ENCODE results near the gene MAPK1.

Gene MAPK1

DNA sequence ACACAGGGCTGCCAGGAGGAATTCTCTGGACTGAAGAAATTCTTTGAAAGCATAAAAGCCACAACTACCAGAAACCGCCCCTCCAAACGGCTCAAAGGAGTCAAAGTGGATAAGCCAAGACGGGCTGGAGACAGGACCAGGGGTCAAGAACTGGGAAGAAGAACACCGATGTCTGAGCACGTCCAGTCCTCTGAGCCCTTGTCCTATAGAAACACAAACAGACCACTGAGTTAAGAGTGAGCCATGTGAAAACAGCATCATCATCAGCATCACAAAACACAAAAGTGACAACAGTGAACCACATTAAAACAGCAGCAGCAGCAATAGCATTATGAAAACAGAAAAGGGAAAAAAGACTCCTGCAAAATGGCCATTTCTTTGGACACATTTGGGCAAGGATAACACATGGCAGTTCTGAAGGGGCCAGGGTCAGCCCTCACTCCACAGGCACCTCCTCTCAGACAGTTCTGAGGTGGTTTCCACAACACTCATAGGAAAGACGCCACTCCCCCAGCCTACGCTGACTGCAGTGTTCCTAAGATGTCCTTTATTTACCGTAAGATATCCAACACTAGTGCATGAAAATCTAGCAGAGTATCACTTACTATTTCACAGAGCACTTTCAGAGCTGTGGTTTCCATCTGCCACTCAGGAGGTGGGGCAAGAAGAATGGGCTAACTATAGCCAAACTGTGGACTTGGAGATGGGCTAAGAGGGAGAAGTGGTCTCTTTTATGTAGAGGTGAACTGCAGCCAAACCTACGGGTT, 103.2 kb downstream of the MAPK1 start:
- Histone ChIP-seq H3K4me3 (ENCODE audit: low read length) (no peak overlapping the region), H3K27ac (ENCODE audit: low read length) (no peak overlapping the region), H3K4me1 (ENCODE audit: control insufficient read depth, insufficient read depth, low read length) (no peaks in the 10 kb centered on the region), H3K27me3 (ENCODE audit: control insufficient read depth, insufficient read depth, low read length) (no peaks in the 10 kb centered on the region), H3K9me3 (ENCODE audit: control insufficient read depth, insufficient read depth, low read length) (no peaks in the 10 kb centered on the region), H3K36me3 (ENCODE audit: control insufficient read depth, insufficient read depth, low read length) (peaks cover 15% of the 10 kb centered on the region; the same call in 1 of the 2 replicates)
- no peak for DNase-seq (ENCODE audit: low read depth, low spot score)
- WGBS (ENCODE audit: insufficient coverage, insufficient read length) = no CpG with 5 or more reads among the region's 9 CpGs

GRCh38 chr22:21762712-21763581, 104.5 kb downstream of the MAPK1 start:
- Histone ChIP-seq H3K27me3 (ENCODE audit: control insufficient read depth, insufficient read depth, low read length) (no peaks in the 10 kb centered on the region), H3K36me3 (ENCODE audit: control insufficient read depth, insufficient read depth, low read length) (peaks cover 19% of the 10 kb centered on the region), H3K4me1 (ENCODE audit: control insufficient read depth, insufficient read depth, low read length) (no peaks in the 10 kb centered on the region), H3K9me3 (ENCODE audit: control insufficient read depth, insufficient read depth, low read length) (no peaks in the 10 kb centered on the region), H3K27ac (ENCODE audit: low read length) (no peak overlapping the region), H3K4me3 (ENCODE audit: low read length) (no peak overlapping the region)
- DNase-seq (ENCODE audit: low read depth, low spot score) = no peak
- WGBS (ENCODE audit: insufficient coverage, insufficient read length) = no CpG with 5 or more reads among the region's 13 CpGs

GRCh38 chr22:21761994-21762680, 105.3 kb downstream of the MAPK1 start:
- H3K36me3 ChIP-seq (ENCODE audit: control insufficient read depth, insufficient read depth, low read length) = peaks cover 19% of the 10 kb centered on the region
- H3K27ac ChIP-seq (ENCODE audit: low read length) = no peak overlapping the region
- no peaks in the 10 kb centered on the region for H3K9me3 ChIP-seq (ENCODE audit: control insufficient read depth, insufficient read depth, low read length)
- DNase-seq (ENCODE audit: low read depth, low spot score) = no peak
- no peaks in the 10 kb centered on the region for H3K4me1 ChIP-seq (ENCODE audit: control insufficient read depth, insufficient read depth, low read length)
- no CpG with 5 or more reads among the region's 15 CpGs for WGBS (ENCODE audit: insufficient coverage, insufficient read length)
- no peaks in the 10 kb centered on the region for H3K27me3 ChIP-seq (ENCODE audit: control insufficient read depth, insufficient read depth, low read length)
- H3K4me3 ChIP-seq (ENCODE audit: low read length) = no peak overlapping the region; the same call in 1 of the 2 replicates

GRCh38 chr22:21761086-21761485, 106.4 kb downstream of the MAPK1 start:
- DNase-seq (ENCODE audit: low read depth, low spot score) = no peak
- Histone ChIP-seq H3K4me3 (ENCODE audit: low read length) (no peak overlapping the region), H3K27ac (ENCODE audit: low read length) (no peak overlapping the region), H3K9me3 (ENCODE audit: control insufficient read depth, insufficient read depth, low read length) (no peaks in the 10 kb centered on the region), H3K4me1 (ENCODE audit: control insufficient read depth, insufficient read depth, low read length) (no peaks in the 10 kb centered on the region), H3K27me3 (ENCODE audit: control insufficient read depth, insufficient read depth, low read length) (no peaks in the 10 kb centered on the region), H3K36me3 (ENCODE audit: control insufficient read depth, insufficient read depth, low read length) (peaks cover 16% of the 10 kb centered on the region)
- WGBS (ENCODE audit: insufficient coverage, insufficient read length) = no CpG with 5 or more reads among the region's 2 CpGs

- H3K4me1 ChIP-seq (ENCODE audit: control insufficient read depth, insufficient read depth, low read length) = no peaks in the 10 kb centered on the region
- no peak for DNase-seq (ENCODE audit: low read depth, low spot score)
- H3K9me3 ChIP-seq (ENCODE audit: control insufficient read depth, insufficient read depth, low read length) = no peaks in the 10 kb centered on the region
- WGBS (ENCODE audit: insufficient coverage, insufficient read length) = no CpG with 5 or more reads among the region's 2 CpGs
- H3K36me3 ChIP-seq (ENCODE audit: control insufficient read depth, insufficient read depth, low read length) = peaks cover 14% of the 10 kb centered on the region
- no peak overlapping the region for H3K4me3 ChIP-seq (ENCODE audit: low read length)
- H3K27me3 ChIP-seq (ENCODE audit: control insufficient read depth, insufficient read depth, low read length) = no peaks in the 10 kb centered on the region
- H3K27ac ChIP-seq (ENCODE audit: low read length) = no peak overlapping the region
Observed at GRCh38 chr22:21760640-21761039, 106.8 kb downstream of the MAPK1 start.

- Histone ChIP-seq H3K27me3 (ENCODE audit: control insufficient read depth, insufficient read depth, low read length) (no peaks in the 10 kb centered on the region), H3K36me3 (ENCODE audit: control insufficient read depth, insufficient read depth, low read length) (peaks cover 14% of the 10 kb centered on the region), H3K9me3 (ENCODE audit: control insufficient read depth, insufficient read depth, low read length) (no peaks in the 10 kb centered on the region), H3K27ac (ENCODE audit: low read length) (no peak overlapping the region), H3K4me1 (ENCODE audit: control insufficient read depth, insufficient read depth, low read length) (no peaks in the 10 kb centered on the region; the same call in 1 of the 2 replicates), H3K4me3 (ENCODE audit: low read length) (no peak overlapping the region)
- WGBS (ENCODE audit: insufficient coverage, insufficient read length) = no CpG with 5 or more reads among the region's 8 CpGs
- DNase-seq (ENCODE audit: low read depth, low spot score) = no peak
Observed at GRCh38 chr22:21759646-21760376, 107.6 kb downstream of the MAPK1 start.

- Histone ChIP-seq H3K27me3 (ENCODE audit: control insufficient read depth, insufficient read depth, low read length) (no peaks in the 10 kb centered on the region), H3K4me1 (ENCODE audit: control insufficient read depth, insufficient read depth, low read length) (no peaks in the 10 kb centered on the region; the same call in 1 of the 2 replicates), H3K9me3 (ENCODE audit: control insufficient read depth, insufficient read depth, low read length) (no peaks in the 10 kb centered on the region), H3K36me3 (ENCODE audit: control insufficient read depth, insufficient read depth, low read length) (peaks cover 12% of the 10 kb centered on the region), H3K27ac (ENCODE audit: low read length) (no peak overlapping the region), H3K4me3 (ENCODE audit: low read length) (no peak overlapping the region)
- DNase-seq (ENCODE audit: low read depth, low spot score) = no peak
- WGBS (ENCODE audit: insufficient coverage, insufficient read length) = no CpG with 5 or more reads among the region's 4 CpGs
Observed at GRCh38 chr22:21759093-21759492, 108.4 kb downstream of the MAPK1 start.

DNA sequence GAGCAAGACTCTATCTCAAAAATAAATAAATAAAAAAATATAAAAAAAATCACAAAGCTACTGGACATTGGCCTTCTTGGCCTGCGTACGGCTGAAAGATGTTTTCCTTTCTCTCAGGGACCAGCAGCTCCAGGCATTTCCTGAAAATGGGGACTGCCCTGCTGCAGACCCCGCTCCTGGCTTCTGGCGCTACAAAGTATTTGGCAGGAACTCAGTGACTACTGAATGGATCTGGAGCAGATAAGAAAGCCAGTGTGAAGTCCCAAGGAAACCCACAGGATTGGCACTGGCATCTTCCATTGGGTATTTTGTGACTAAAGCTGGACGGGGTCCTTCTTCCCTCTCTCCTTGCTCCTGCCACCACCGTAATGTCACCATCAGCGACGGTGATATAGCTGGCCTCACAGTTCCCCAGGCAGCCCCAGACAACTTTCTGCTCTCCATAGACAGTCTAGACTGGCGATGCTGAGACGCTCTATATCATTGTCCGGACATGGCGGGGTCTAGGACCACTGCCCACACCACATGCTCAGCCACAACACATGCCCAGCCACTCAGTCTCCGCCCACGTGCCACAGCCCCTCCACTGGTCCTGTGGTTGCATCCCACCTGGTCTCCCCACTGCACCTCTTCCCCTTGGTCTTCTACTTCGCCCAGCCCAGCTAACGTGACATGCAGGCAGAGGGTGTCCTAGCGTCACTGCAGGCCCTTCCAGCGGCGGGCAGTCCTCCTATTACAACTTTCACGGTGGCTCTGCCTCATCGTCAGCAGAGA, 109.2 kb downstream of the MAPK1 start:
- WGBS (ENCODE audit: insufficient coverage, insufficient read length) = no CpG with 5 or more reads among the region's 21 CpGs

DNA sequence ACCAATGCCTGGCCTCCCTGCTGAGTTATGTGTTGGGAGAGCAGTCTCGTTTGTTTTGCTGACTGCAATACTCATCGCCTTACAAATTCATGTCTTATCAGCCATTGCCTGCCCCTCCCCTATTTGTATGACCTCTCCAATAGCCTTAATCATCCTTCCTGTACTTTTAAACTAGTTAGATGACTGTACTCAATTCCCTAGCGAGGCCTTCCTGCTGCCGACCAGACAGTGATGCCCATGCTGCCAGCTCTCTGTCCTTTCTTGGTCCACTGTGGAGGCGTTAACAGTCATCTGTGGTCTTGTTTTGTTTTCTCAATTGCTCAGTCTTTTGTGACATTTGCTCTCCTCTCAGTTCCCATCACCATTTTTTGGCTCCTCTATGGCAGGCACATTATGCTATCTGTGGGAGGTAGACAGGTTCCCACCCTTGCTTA, 111.6 kb downstream of the MAPK1 start:
- DNase-seq (ENCODE audit: low read depth, low spot score) = no peak
- Histone ChIP-seq H3K36me3 (ENCODE audit: control insufficient read depth, insufficient read depth, low read length) (peaks cover 5% of the 10 kb centered on the region), H3K27ac (ENCODE audit: low read length) (no peak overlapping the region), H3K9me3 (ENCODE audit: control insufficient read depth, insufficient read depth, low read length) (no peaks in the 10 kb centered on the region), H3K4me3 (ENCODE audit: low read length) (no peak overlapping the region), H3K27me3 (ENCODE audit: control insufficient read depth, insufficient read depth, low read length) (no peaks in the 10 kb centered on the region), H3K4me1 (ENCODE audit: control insufficient read depth, insufficient read depth, low read length) (no peaks in the 10 kb centered on the region; the same call in 1 of the 2 replicates)
- no CpG with 5 or more reads among the region's 5 CpGs for WGBS (ENCODE audit: insufficient coverage, insufficient read length)

More for the DNA sequence above, 109.2 kb downstream of the MAPK1 start:
- no peaks in the 10 kb centered on the region; the same call in 1 of the 2 replicates for H3K4me1 ChIP-seq (ENCODE audit: control insufficient read depth, insufficient read depth, low read length)
- no peak overlapping the region for H3K4me3 ChIP-seq (ENCODE audit: low read length)
- no peaks in the 10 kb centered on the region for H3K9me3 ChIP-seq (ENCODE audit: control insufficient read depth, insufficient read depth, low read length)
- DNase-seq (ENCODE audit: low read depth, low spot score) = no peak
- H3K36me3 ChIP-seq (ENCODE audit: control insufficient read depth, insufficient read depth, low read length) = peaks cover 7% of the 10 kb centered on the region
- H3K27ac ChIP-seq (ENCODE audit: low read length) = no peak overlapping the region
- H3K27me3 ChIP-seq (ENCODE audit: control insufficient read depth, insufficient read depth, low read length) = no peaks in the 10 kb centered on the region
